Chondrocyte (in vitro differentiated cells): ENCODE data around the gene SLCO3A1. TPM values are rescaled to one million over a fixed set of nuclear protein-coding genes. Genes with fewer than 3 reads are reported as not detected.

Experiments
- DNase-seq: peaks from one replicate; pipeline ENCODE4 v3.0.0; 2021; ENCODE audit warnings: mixed read lengths, low spot score
- H3K27ac Mint-ChIP-seq: one replicate; pipeline ENCODE4 v1.8.0; 2021; ENCODE audit warnings: mild to moderate bottlenecking, moderate library complexity, mixed read lengths; ENCODE audit not compliant: unreplicated experiment
- H3K27me3 Mint-ChIP-seq: 2 replicates; pipeline ENCODE4 v1.8.0; 2021; ENCODE audit warnings: low read depth, mixed read lengths
- H3K36me3 Mint-ChIP-seq: 2 replicates; pipeline ENCODE4 v1.8.0; 2021; ENCODE audit warnings: low read depth, mixed read lengths
- H3K4me1 Mint-ChIP-seq: 2 replicates; pipeline ENCODE4 v1.8.0; 2021; ENCODE audit warnings: low read depth, mild to moderate bottlenecking, mixed read lengths
- H3K4me3 Mint-ChIP-seq: one replicate; pipeline ENCODE4 v1.8.0; 2021; ENCODE audit warnings: mild to moderate bottlenecking, moderate library complexity, mixed read lengths; ENCODE audit not compliant: unreplicated experiment
- H3K9me3 Mint-ChIP-seq: 2 replicates; pipeline ENCODE4 v1.8.0; 2021; ENCODE audit warnings: low read depth, mixed read lengths
- total RNA-seq: library from RNA; stranded (reverse); gene quantifications from 3 replicates; pipeline ENCODE4 v1.2.1, GENCODE V29; 2021
- TF ChIP-seq, protein P1 (sequence below): fragments of 200-600 bp; sonication (generic); IDR thresholded peaks from 2 replicates; pipeline ENCODE4 v1.5.0; 2021; ENCODE audit warnings: antibody characterized with exemption, mild to moderate bottlenecking, moderate library complexity

Gene SLCO3A1
- total RNA-seq, 1 donor from 2014 or later = 3.7 TPM

DNA sequence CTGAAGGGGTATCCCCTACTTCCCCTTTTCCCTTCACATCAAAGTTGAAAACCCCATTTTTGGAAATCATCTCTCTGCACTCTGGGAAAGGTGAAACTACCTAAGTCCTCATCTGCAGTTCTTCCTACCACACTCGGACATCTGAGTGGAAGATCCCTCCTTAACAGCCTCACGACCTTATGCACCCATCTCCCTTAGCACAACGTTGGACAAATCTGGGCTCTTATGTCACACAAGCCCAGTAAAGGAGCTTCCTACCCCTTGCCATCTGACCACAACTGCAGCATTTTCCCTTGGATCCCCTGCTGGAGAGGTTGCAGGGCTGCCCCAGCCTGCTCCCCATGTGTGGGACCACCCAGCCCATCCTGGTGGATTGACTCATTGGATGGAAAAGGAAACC is 288.1 kb downstream of the SLCO3A1 start:
- Mint-ChIP-seq H3K4me3 (no peak overlapping the region), H3K4me1 (no peaks in the 10 kb centered on the region), H3K27me3 (peaks cover 3% of the 10 kb centered on the region), H3K9me3 (peaks cover 2% of the 10 kb centered on the region), H3K27ac (no peak overlapping the region), H3K36me3 (no peaks in the 10 kb centered on the region)
- TF ChIP-seq, protein P1, sequence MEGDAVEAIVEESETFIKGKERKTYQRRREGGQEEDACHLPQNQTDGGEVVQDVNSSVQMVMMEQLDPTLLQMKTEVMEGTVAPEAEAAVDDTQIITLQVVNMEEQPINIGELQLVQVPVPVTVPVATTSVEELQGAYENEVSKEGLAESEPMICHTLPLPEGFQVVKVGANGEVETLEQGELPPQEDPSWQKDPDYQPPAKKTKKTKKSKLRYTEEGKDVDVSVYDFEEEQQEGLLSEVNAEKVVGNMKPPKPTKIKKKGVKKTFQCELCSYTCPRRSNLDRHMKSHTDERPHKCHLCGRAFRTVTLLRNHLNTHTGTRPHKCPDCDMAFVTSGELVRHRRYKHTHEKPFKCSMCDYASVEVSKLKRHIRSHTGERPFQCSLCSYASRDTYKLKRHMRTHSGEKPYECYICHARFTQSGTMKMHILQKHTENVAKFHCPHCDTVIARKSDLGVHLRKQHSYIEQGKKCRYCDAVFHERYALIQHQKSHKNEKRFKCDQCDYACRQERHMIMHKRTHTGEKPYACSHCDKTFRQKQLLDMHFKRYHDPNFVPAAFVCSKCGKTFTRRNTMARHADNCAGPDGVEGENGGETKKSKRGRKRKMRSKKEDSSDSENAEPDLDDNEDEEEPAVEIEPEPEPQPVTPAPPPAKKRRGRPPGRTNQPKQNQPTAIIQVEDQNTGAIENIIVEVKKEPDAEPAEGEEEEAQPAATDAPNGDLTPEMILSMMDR = no peak
- DNase-seq = no peak

DNA sequence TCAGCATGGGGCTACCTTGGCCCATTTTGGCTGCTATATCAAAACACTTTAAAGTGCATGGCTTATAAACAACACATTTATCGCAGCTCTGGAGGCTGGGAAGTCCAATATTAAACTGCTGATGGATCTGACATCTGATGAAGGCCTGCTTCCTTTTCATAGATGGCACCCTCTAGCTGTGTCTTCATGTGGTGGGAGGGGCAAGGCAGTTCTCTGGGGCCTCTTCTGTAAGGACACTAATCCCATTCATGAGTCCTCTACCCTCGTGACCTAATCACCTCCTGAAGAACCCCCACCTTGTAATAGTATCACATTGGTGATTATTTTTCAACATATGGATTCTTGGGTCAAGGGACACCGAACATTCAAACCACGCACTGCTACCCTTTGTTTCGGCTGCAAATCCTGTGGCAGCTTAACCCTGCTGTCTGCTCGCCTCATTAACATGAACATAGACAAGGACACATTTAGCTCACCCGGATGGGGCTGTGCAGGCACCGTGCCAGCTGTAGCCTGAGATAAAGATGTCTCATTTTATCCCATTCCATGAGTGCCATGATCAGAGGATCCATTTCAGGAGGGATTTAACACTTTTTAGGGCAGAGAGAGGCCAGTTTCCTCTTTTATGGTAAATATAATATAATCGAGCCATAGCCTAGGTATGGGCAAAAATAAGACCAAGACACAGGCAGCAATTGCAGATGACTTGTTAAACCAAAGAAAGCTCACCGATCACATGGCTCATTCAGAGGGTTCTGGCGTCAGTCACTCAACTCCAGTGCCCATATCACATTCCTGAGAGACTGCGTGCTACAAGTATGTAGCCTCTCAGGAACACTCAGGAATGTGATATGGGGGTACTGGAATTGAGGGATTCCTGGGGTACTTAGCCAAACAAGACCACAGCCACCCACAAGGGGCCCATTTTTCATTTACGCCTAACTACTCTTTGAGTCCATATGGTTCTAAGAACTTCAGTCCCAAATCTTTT is 289.0 kb downstream of the SLCO3A1 start:
- Mint-ChIP-seq H3K27me3 (peaks cover 3% of the 10 kb centered on the region), H3K4me1 (no peaks in the 10 kb centered on the region), H3K36me3 (no peaks in the 10 kb centered on the region), H3K27ac (no peak overlapping the region), H3K4me3 (no peak overlapping the region), H3K9me3 (no peaks in the 10 kb centered on the region)
- TF ChIP-seq, protein P1 = no peak
- DNase-seq = no peak

DNA sequence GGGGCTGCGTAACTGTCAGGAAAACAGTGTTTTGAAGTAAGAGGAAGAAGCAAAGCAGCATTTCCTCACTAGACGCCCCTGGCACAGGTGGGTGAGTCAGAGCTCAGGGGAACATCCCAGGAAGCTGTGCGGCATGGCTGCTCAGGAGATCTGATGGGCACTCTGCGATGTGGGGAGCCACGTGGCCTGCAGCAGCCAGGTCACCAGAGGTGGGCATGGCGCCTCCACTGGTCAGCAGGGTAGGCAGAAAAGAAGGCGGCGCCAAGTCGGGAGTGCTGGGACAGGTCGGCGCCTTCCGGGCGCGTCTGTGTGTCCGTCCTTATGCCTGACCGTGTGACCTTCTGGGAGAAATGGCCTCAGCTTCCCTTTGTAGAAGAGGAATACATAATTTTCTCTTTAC is 290.3 kb downstream of the SLCO3A1 start:
- peaks cover 3% of the 10 kb centered on the region for H3K27me3 Mint-ChIP-seq
- no peak overlapping the region for H3K27ac Mint-ChIP-seq
- H3K36me3 Mint-ChIP-seq = no peaks in the 10 kb centered on the region
- no peaks in the 10 kb centered on the region for H3K9me3 Mint-ChIP-seq
- H3K4me1 Mint-ChIP-seq = no peaks in the 10 kb centered on the region
- no peak for DNase-seq
- TF ChIP-seq, protein P1 = no peak
- no peak overlapping the region for H3K4me3 Mint-ChIP-seq

DNA sequence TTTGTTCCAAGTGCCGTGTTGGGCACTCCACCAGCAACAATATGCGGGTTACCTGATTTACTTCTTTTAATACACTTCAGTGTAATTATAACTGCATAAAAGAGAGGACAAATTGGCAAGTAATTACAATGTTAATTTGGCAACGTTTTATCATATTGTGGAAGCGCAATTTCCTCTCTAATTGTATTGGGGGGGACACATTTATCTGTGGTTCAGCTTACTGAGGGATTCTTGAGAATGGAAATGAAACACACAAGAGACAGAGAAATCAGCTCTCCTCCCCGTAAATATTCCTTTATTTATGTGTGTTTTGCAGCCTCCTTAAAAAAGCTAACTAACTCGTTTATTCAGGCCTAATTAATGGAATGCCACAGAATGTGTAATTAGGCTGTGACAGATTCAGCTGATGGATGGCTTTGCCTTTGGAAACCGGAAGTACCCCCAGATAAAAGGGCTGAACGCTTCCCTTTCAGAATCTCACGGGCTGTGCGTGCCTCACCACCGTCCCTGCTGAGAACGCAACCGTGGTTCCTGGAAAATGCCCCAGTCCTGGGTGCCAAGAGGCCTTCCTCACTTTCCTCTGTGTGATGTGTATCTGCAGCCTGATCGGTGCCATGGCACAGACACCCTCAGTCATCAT is 293.1 kb downstream of the SLCO3A1 start:
- Mint-ChIP-seq H3K36me3 (no peaks in the 10 kb centered on the region), H3K27me3 (peaks cover 3% of the 10 kb centered on the region), H3K4me1 (no peaks in the 10 kb centered on the region), H3K9me3 (no peaks in the 10 kb centered on the region), H3K4me3 (no peak overlapping the region), H3K27ac (no peak overlapping the region)
- TF ChIP-seq, protein P1 = no peak
- no peak for DNase-seq

DNA sequence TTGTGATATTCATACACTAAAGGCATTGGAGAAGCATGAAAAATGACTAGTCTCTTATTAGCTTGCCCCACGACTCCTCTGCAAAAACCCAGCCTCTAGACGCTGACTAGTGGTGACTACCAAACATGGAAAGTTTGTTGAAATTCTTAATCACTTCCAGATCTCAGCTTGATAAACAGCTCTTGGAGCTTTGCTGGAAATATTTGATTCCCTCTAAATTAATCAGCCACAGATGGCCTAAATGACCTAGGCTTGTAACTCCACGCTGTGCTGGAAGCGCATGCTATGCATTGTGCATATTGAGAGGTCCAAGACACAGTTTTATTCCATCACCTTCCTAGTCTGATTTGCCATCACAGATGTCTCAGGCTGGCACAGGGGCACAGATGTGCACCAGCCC is 295.5 kb downstream of the SLCO3A1 start:
- H3K4me1 Mint-ChIP-seq = no peaks in the 10 kb centered on the region
- no peak overlapping the region for H3K27ac Mint-ChIP-seq
- H3K27me3 Mint-ChIP-seq = peaks cover 3% of the 10 kb centered on the region
- no peak for DNase-seq
- H3K9me3 Mint-ChIP-seq = no peaks in the 10 kb centered on the region
- TF ChIP-seq, protein P1 = no peak
- no peak overlapping the region for H3K4me3 Mint-ChIP-seq
- H3K36me3 Mint-ChIP-seq = no peaks in the 10 kb centered on the region
